Activated naive CD4-positive, alpha-beta T cell (primary cell): ENCODE measurements around the gene ITGAL.
"Not testable (repeated sequence)": the region's sequence is repeated elsewhere in the genome, so short reads cannot be mapped to it uniquely, and the experiment has no call there.

ENCODE experiments used
- DNase-seq, 4 experiments: peaks; one replicate each; lab custom pipeline; 2025; lab: John Stamatoyannopoulos, UW

Gene ITGAL

GRCh38 chr16:30526137-30526822, 53.7 kb downstream of the ITGAL start, which contains the start of gene ZNF768:
ZNF768 (minus strand) TSS chr16:30526566; CDS start chr16:30526413, 153 bp downstream.
- DNase-seq, result peak in 2 of 4 experiments; percentile 9 to 36

DNA sequence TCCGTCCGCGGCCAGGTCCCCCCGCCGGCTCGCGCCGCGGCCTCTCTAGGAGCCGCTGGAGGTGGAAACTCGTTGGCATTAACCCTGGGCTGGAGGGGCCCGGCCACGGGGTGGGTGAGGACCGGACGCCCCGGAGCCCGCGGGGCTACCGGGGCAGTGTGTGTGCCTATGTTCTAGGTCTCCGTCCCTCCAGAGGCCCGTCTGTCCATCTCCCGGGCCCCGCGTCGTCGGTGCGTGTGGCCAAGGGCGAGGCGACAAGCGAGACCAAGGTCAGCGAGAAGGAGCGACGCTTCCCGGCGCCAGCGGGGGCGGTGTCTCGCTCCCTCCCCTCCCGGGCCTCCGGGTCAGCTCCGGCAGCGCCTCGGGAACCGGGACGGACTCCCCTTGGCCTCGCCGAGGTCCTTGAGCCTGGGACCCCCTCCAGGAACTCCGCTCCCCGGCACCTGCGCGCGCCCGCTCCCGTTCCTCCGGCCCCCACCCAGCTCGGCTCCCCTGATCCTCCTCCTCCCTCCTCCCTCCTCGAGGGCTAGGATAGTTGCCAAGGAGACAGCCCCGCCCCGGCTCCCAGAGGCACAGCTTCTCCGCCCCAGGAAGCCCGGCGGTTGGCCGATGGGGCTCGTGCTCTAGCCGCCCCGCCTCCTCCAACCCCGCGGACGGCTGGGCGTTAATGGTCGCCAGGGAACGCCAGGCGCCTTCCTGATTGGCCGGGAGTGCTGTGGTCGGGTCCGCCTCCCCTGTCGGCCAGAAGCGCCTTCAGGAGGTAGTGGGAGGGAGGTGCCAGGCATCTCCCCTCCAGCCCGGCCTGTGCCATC, 54.5 kb downstream of the ITGAL start:
- peak; percentile 55 to 77 (median 68) for DNase-seq

GRCh38 chr16:30527635-30528178, 55.2 kb downstream of the ITGAL start:
- DNase-seq, result peak in 1 of 4 experiments; percentile 8

- DNase-seq, result no peak
These were observed 56.4 kb downstream of the ITGAL start for GRCh38 chr16:30528799-30529457.

DNA sequence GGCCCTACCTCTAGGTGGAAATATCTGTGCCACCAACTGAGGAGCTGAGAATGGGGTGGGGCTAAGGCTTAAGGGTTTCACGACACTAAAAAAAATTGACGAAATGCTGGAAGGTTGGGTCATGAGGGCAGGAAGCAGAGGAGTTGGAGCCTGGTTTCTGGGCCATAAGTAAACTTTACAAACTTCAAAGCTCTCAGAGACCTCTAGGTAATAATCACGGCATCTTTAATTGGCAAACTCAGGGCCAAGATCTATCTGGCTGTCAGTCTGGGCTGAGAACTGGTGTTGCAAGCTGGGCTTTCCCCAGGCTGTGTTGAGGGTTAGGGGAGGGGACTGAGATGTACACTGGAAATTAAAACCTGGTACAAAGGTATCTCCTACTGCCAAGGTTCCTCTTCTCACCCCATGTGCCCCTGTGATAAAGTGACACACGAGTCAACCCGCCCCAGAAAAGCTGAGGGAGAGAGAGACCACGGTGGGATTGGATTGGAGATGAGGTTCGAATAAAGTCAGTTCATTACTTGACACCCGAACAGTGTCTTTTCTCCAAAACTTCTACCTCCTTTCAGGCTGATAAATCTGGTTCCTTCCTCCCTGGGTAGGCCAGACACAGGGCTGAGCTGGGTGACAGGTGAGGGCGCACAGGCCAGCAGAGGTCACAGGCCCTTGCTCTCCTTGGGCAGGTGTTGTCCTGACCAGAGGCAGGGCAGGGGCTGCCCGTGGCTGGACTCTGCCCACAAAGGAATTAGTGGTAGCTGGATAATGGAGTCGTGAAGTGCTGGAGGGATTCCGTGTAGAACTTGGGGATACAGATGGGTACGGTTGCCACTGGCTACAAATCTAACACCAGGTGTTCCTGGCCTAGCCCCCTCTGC, 57.9 kb downstream of the ITGAL start:
- no peak for DNase-seq

GRCh38 chr16:30532285-30533145, 60.0 kb downstream of the ITGAL start:
- no peak for DNase-seq

GRCh38 chr16:30533146-30533522, 60.6 kb downstream of the ITGAL start:
- DNase-seq, result no peak

DNA sequence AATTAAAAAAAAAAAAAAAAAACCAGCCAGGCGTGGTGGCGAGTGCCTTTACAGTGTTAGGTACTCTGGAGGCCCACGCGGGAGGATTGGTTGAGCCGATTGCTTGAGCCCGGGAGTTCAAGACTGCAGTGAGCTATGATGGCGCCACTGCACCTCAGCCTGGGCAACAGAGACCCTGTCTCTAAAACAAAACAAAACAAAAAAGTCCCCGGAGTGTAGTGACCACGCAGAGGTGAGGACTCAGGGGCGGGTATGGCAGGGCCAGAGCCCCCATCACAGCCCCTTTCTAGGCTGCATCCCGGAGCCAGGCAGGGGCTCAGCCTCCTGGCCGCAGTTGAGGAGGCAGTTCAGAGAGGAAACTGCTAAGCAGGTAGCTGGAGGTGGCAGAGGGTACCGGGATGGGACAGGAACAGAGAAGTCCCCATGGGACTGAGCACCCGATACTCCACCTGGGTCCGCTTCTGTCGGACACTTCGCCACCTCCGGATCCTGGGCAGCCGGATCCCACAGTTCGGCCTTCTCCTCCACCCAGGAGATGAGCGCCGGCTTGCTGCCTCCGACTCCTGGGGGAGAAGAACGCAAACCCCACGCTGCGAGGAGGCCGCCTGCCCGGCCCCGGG, 61.3 kb downstream of the ITGAL start:
- no peak for DNase-seq

- DNase-seq, result peak; percentile 79 to 90 (median 87)
These were observed 62.0 kb downstream of the ITGAL start, which contains the start of gene ZNF747 for GRCh38 chr16:30534368-30535105. ZNF747 (minus strand) TSS chr16:30534858; CDS start chr16:30534679, 179 bp downstream.

- DNase-seq, result no peak
These were observed 62.7 kb downstream of the ITGAL start for GRCh38 chr16:30535106-30535776.

DNA sequence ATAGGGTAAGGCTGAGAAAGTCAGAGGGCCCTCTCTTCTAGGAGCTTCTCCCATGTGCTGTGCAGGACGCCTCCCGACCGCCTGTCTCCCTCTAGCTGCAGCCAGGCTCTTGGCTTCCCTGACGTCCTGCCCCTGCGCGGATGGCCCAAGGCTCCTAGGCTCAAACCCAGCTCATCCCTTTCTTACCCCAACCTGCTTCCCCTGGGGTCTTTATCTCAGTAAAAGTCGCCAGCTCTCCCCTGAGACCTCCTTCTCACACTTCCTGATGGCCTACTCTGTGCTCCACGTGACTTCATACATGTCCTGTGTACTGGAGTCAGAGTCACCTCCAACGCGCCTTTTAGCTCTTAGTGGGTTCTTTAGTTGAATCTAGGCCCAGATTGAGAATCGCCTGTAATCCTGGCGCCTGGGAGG, 63.2 kb downstream of the ITGAL start:
- peak in 2 of 4 experiments; percentile 29 to 47 for DNase-seq

- not testable (repeated sequence) for DNase-seq
These were observed 64.0 kb downstream of the ITGAL start for GRCh38 chr16:30536391-30537024.

GRCh38 chr16:30539000-30539964, 66.7 kb downstream of the ITGAL start:
- no peak for DNase-seq

GRCh38 chr16:30539986-30540526, 67.5 kb downstream of the ITGAL start:
- not testable (repeated sequence) for DNase-seq

DNA sequence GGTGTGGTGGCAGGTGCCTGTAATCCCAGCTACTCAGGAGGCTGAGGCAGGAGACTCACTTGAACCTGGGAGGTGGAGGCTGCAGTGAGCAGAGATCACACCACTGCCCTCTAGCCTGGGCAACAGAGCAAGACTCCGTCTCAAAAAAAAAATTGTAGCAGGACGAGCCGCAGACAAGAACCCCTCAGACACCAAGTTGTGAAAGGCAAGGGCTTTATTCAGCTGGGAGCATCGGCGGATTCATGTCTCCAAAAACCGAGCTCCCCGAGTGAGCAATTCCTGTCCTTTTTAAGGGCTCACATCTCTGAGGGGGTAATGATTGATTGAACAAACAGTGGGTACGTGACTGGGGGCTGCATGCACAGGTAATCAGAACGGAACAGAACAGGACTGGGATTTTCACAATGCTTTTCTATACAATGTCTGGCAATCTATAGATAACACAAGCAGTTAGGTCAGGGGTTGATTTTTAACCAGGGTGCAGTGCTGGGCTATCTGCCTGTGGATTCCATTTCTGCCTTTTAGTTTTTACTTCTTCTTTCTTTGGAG, 68.4 kb downstream of the ITGAL start:
- not testable (repeated sequence) for DNase-seq
